IPS-NIHi11 (cell line): Measurements from ENCODE around the gene STK40.

Experiments
- DNase-seq: peaks from one replicate; pipeline ENCODE4 v3.0.0; 2012; ENCODE audit warnings: mixed read lengths, low spot score

Gene STK40

GRCh38 chr1:36398370-36398977 is 12.8 kb upstream of the STK40 start:
- no peak for DNase-seq

- DNase-seq = peak; percentile 93
Observed at GRCh38 chr1:36397378-36398230, 11.9 kb upstream of the STK40 start, which contains the start of gene LSM10. Gene LSM10 (minus strand): TSS chr1:36397908. CDS start chr1:36394129, 3,779 bp downstream.

- no peak for DNase-seq
Observed at GRCh38 chr1:36397083-36397377, 11.3 kb upstream of the STK40 start.

GRCh38 chr1:36396359-36396758 is 10.6 kb upstream of the STK40 start:
- no peak for DNase-seq

- DNase-seq = no peak
Observed at GRCh38 chr1:36393686-36394085, 8.0 kb upstream of the STK40 start.

- DNase-seq = no peak
Observed at GRCh38 chr1:36392836-36393235, 7.1 kb upstream of the STK40 start.

- no peak for DNase-seq
Observed at GRCh38 chr1:36391271-36391670, 5.5 kb upstream of the STK40 start.

- DNase-seq = no peak
Observed at GRCh38 chr1:36390411-36390810, 4.7 kb upstream of the STK40 start.

GRCh38 chr1:36389999-36390398 is 4.3 kb upstream of the STK40 start:
- no peak for DNase-seq

GRCh38 chr1:36389261-36389660 is 3.5 kb upstream of the STK40 start:
- no peak for DNase-seq

- no peak for DNase-seq
Observed at GRCh38 chr1:36387141-36387949, 1.6 kb upstream of the STK40 start.

- peak; percentile 83 for DNase-seq
Observed at GRCh38 chr1:36386265-36387140, 779 bp upstream of the STK40 start.

- DNase-seq = peak; percentile 54
Observed at GRCh38 chr1:36384542-36385409, 948 bp downstream of the STK40 start.

- DNase-seq = no peak
Observed at GRCh38 chr1:36383240-36383639, 2.5 kb downstream of the STK40 start.

- DNase-seq = no peak
Observed at GRCh38 chr1:36382669-36383068, 3.1 kb downstream of the STK40 start.

- DNase-seq = no peak
Observed at GRCh38 chr1:36382231-36382630, 3.5 kb downstream of the STK40 start.

- DNase-seq = no peak
Observed at GRCh38 chr1:36381405-36381804, 4.3 kb downstream of the STK40 start.

GRCh38 chr1:36380782-36381181 is 4.9 kb downstream of the STK40 start:
- DNase-seq = no peak

GRCh38 chr1:36380143-36380619 is 5.5 kb downstream of the STK40 start:
- no peak for DNase-seq

- DNase-seq = no peak
Observed at GRCh38 chr1:36377791-36378492, 7.8 kb downstream of the STK40 start.
